22Rv1 (cell line): ENCODE measurements around the gene PDE6G.

Source experiments
- ZFX ChIP-seq: fragments of 450-650 bp; IDR thresholded peaks from 2 replicates; pipeline ENCODE4 v1.6.1; 2017; ENCODE audit warnings: antibody characterized with exemption, borderline replicate concordance
- TF ChIP-seq, protein P1 (sequence below): fragments of 450-650 bp; IDR thresholded peaks from 2 replicates; pipeline ENCODE4 v1.5.1; 2017; ENCODE audit warnings: mild to moderate bottlenecking

DNA sequence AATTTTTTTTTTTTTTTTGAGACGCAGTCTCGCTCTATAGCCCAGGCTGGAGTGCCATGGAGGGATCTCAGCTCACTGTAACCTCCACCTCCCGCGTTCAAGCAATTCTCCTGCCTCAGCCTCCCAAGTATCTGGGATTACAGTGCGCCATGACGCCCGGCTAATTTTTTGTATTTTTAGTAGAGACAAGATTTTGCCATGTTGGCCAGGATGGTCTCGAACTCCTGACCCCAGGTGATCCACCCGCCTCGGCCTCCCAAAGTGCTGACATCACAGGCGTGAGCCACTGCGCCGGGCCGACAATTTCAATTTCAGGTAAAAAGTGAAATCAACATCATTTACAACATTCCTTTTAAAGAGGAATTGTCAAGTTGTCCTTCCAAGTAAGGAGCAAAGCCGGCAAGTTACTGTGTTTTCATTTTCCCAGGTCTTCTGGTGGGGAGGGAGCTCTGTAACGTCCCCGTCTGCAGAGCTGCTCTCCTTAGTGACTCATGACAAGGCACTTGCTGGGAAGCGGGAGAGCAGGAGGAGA, 20.3 kb downstream of the PDE6G start:
- TF ChIP-seq, protein P1, sequence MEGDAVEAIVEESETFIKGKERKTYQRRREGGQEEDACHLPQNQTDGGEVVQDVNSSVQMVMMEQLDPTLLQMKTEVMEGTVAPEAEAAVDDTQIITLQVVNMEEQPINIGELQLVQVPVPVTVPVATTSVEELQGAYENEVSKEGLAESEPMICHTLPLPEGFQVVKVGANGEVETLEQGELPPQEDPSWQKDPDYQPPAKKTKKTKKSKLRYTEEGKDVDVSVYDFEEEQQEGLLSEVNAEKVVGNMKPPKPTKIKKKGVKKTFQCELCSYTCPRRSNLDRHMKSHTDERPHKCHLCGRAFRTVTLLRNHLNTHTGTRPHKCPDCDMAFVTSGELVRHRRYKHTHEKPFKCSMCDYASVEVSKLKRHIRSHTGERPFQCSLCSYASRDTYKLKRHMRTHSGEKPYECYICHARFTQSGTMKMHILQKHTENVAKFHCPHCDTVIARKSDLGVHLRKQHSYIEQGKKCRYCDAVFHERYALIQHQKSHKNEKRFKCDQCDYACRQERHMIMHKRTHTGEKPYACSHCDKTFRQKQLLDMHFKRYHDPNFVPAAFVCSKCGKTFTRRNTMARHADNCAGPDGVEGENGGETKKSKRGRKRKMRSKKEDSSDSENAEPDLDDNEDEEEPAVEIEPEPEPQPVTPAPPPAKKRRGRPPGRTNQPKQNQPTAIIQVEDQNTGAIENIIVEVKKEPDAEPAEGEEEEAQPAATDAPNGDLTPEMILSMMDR: no peak
- TF ChIP-seq ZFX: no peak
